GM12874 (cell line): ENCODE results near the gene NRDC.

Experiments used
- CTCF ChIP-seq: IDR thresholded peaks from 2 replicates; pipeline ENCODE4 v1.5.1; 2011; ENCODE audit warnings: low read depth, mild to moderate bottlenecking, control low read depth, low read length, moderate library complexity; ENCODE audit not compliant: insufficient read depth

NRDC gene

GRCh38 chr1:51851882-51852396 lies 26.6 kb downstream of the NRDC start:
- no peak for TF ChIP-seq CTCF

GRCh38 chr1:51850420-51851223 lies 27.9 kb downstream of the NRDC start:
- no peak for TF ChIP-seq CTCF

GRCh38 chr1:51847294-51847920 lies 31.1 kb downstream of the NRDC start:
- TF ChIP-seq CTCF, result no peak

GRCh38 chr1:51843948-51844347 lies 34.6 kb downstream of the NRDC start:
- no peak for TF ChIP-seq CTCF

GRCh38 chr1:51842261-51842660 lies 36.3 kb downstream of the NRDC start:
- no peak for TF ChIP-seq CTCF

- no peak for TF ChIP-seq CTCF
These were observed 37.6 kb downstream of the NRDC start for GRCh38 chr1:51840743-51841461.

- TF ChIP-seq CTCF, result no peak
These were observed 38.3 kb downstream of the NRDC start for GRCh38 chr1:51840182-51840581.
